CD4-positive, alpha-beta T cell treated with Interleukin-17A for 4 hours (primary cell): Measurements from ENCODE around the gene ARMH2.
"Not testable (repeated sequence)": the region's sequence is repeated elsewhere in the genome, so short reads cannot be mapped to it uniquely, and the experiment has no call there.

Experiments used
- DNase-seq: peaks from one replicate; pipeline ENCODE4 v3.0.0-alpha.2; 2020; ENCODE audit warnings: mixed read lengths

Gene ARMH2

DNA sequence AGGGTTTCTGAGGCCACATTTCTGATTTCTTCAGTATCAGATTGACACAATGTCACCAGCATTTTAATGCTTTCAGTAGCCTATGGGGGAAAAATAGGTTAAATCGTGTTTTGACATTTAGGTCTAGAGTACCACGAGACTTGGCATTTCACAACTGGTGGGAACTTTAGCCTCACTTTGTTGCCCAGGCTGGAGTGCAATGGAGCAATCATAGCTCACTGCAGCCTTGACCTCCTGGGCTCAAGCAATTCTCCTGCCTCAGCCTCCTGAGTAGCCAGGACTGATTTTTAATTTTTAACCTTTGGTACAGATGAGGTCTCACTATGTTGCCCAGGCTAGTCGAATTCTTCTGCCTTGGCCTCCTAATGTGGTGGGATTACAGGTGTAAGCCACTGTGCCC is 11.0 kb upstream of the ARMH2 start:
- no peak for DNase-seq

DNA sequence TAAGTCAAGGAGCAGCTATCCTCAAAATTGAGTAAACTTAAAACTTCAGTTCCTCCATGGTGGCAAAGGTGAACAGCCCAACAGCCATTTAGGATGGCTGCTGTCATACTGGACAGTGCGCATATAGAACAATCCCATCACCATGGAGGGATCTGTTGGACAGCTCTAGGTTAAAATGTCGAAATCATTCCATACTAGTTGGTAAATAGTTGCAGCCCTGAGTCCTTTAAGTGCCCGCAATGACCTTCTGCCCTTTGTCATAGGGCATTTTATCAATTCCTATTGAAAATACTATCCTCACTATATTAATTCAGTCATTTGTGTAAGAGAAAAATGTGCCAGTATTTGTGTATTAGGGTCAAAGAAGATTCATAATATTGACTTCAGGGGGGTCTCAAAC is 8.9 kb upstream of the ARMH2 start:
- no peak for DNase-seq

DNA sequence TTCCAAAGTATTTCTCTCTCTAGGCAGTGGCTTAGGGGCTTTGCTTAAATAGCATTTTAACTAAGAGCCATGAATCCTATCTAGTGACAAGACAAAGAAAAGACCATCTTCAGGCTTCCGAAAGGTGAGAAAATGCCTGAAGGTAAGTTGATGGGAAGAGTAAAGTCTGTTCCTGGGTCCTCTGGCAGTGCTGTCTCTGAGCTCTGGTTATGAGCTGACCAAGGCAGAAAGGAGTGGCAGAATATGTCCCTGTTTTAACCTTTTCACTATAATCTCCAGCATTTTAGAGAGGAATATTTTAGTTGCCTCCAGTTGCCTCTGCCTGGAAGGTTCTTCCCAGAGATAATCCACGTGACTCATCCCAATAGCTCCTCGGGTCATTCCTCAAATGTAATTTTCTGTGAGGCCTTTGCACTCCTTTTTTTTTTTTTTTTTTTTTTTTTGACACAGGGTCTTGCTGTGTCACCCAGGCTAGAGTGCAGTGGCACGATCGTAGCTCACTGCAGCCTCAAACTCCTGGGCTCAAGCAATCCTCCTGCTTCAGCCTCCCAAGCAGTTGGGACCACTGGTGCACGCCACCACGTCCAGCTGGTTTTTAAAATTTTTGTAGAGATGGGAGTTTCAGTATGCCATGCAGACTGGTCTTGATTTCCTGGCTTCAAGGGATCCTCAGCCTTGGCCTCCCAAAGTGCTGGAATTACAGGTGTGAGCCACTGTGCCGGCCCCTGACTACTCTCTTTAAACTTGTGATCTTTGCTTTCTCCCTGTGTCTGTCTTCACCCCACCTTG is 3.7 kb upstream of the ARMH2 start:
- DNase-seq: no peak

DNA sequence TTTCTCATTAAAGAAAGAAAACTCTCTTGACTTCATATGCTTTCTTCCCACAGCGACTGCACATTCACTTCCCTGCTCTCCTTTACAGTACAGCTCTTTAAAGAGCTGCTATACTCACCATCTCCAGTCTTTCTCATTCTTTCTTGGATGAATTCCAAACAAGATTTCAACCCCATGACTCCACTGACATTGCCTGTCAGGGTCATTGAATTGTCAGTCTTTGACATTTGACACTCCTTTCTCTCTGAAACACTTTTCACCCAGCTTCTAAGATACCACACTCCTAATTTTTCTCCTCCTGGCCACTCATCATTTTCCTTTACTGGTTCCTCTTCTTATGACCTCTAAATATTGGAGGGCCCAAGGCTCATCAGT is 811 bp upstream of the ARMH2 start:
- no peak for DNase-seq

DNA sequence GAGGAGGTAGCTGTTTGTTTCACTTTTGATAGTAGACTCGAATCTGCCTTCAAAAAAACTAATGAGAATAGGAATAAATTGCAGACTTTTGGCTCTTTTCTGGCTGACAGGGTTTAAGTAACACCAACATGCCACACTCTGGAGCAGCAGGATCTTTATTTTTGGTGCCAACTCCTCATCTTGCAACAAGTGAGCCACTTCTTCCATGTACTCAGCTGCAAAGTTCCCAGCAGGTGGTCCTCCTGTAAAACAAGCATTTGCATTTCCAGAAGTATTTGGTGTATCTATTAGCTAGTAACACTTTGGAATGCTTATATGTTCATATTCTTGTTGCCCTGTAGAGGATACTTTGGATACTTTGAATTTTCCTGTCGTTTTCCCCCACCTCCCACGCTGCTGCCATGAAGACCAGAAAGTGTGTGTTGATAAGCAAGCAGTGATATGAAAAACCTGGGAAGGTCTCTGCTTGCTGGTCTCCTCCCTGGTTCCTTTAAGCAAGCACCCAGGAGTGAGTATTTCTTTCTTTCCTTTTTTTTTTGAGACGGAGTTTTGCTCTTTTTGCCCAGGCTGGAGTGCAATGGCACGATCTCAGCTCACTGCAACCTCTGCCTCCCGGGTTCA is 1.0 kb downstream of the ARMH2 start:
- no peak for DNase-seq

DNA sequence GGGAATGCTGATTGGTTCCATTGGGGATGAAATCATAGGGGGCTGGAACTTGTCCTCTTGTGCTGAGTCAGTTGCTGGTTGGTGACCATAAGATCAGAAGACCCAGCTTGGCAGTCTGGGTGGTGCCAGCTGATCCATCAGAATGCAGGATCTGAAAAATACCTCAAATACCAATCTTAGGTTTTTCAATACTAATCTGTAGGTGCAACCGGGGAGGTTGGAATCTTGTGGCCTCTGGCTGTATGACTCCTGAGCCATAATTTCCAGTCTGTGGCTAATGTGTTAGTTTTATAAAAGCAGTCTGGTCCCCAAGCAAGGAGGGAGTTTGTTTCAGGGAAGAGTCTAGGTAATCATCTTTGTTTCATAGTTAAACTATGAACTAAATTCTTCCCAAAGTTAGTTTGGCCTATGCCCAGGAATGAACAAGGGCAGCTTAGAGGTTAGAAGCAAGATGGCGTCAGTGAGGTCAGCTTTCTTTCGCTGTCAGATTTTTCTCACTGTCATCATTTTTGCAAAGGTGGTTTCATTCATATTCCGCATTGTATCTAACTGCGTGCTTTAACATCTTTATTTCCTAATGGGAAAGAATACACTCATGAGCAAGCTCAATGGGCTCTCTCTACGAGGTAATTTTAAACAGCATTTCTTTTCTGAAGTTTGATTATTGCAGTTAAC is 2.0 kb downstream of the ARMH2 start:
- no peak for DNase-seq

DNA sequence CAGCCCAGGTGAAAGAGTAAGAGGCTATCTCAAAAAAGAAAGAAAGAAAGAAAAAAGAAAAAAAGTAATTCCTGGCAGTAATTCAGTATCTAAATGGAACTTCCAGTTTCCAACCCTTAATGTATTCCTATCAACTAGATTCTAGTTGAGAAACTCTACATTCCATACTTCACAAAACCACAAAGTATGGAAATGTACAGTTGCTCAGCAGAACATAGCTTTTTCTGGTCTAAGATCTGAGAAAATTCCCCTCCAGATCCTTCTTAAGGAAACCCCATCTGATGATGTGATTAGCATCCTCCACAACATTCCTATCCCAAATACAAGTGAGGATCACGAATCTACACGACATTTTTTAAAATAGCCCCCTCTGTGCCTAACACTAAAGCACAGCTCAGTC is 3.6 kb downstream of the ARMH2 start:
- DNase-seq: no peak

DNA sequence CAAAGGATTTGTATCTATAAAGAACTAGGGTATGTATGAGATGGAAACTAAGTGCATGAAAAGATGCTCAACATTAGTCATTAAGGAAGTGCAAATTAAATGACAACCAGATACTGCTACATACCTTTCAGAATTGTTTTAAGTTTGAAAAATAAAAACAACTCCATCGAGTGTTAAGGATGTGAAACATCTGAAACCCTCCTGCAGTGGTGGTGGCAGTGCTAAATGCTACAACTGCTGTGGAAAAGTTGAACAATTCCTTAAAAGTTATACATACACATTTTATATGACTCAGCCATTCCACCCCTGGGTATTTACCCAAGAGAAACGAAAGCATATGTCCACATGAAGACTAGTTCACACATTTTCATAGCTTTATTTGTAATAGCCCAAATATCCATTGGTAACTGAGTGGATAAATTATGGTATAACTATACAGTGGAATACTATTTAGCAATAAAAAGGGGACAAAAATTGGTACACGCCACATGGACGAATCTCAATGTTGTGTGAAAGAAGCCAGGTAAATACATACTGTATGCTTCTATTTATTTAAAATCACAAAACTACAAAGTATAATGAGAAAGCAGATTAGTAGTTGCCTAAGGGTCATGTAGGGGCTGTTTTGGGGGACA is 10.6 kb downstream of the ARMH2 start:
- no peak for DNase-seq

DNA sequence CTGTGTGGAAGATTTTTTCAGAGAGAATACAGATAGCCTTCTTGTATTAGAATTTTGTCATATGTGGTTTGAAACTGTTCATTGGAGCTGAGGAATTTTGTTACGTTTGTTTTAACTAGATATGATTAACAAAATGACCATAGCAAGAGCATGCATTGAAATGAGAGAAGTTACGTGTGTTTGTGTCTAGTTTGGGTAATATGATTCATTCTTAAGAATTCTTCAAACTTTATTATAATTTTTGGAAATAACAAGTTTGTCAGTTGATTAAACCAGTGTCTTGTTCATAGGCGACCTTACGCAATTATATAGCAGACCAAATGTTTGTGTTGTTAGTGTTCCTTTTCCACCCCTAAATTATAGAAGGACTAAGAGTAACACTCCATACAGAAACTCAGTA is 18.5 kb downstream of the ARMH2 start:
- DNase-seq: no peak

DNA sequence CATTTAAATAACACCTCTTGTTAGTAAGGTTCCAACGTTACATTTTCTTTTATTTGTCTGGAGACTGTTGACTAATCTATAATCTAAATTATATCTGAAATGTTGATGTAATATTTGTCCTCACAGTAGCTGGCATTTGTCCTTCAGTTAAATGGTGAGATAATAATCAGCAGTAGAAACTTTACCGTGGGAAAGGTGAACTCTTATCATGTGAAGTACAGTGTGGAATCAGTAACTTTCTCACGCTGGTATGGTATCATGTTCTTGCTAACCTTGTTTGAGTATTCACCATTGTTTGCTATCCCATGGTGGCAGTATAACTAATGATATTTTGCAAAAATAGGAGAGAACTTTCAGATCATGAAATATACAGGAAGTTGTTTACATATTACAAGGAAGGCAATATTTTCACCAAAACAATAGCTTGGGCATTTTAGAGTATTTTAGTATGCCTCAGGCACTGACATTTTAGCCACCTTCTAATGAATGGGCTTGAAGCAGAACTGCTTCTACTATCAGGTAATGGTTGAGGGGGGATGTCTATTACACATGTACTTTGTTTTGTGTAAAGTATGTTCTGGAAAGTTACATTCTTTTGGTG is 19.2 kb downstream of the ARMH2 start:
- no peak for DNase-seq

DNA sequence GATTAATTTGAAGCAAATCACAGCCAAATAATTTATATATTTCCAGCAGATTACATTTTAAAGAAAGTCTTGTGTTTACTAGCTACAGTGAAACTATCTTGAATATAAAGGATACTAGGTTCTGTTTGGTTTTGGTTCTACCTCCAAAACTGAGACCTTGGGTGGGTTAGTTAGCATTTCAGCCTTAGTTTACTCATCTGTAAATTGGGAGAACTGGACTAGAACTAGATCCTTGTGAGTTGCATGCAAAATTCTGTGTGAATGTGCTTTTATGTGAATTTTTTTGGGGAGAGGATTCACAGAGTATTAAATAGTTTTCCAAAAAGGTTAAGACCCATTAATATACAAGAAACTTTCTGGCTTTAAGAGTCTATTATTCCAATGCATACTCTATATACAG is 19.8 kb downstream of the ARMH2 start:
- no peak for DNase-seq

DNA sequence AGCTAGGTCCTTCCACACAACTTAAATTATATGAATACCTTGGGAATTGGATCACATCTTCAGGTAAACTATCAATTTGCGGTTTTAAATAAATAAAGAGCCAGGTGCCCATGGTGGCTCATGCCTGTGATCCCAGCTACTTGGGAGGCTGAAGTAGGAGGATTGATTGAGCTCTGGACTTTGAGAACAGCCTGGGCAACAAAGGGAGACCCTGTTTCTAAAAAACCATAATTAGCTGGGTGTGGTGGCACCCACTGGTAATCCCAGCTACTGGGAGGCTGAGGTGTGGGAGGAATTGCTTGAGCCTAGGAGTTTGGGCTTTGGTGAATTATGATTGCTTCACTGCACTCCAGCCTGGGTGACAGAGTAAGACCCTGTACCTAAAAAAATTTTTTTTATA is 20.6 kb downstream of the ARMH2 start:
- DNase-seq: no peak

DNA sequence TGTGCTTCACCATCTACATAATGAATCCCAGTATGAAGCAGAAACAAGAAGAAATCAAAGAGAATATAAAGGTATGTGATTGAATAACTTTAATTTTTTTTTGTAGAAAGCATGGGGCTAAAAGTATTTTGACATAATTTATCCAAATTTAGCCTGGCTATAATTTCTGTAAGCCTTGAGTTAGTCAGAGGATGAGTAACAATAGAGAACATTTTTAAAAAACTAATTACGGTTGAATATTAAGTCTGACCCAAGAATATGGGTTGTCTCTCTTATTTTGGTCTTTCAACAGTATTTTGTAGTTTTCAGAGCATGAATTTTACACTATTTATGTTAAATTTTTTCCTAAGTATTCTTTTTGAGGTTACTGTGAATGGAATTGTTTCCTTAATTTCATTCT is 21.5 kb downstream of the ARMH2 start:
- no peak for DNase-seq

DNA sequence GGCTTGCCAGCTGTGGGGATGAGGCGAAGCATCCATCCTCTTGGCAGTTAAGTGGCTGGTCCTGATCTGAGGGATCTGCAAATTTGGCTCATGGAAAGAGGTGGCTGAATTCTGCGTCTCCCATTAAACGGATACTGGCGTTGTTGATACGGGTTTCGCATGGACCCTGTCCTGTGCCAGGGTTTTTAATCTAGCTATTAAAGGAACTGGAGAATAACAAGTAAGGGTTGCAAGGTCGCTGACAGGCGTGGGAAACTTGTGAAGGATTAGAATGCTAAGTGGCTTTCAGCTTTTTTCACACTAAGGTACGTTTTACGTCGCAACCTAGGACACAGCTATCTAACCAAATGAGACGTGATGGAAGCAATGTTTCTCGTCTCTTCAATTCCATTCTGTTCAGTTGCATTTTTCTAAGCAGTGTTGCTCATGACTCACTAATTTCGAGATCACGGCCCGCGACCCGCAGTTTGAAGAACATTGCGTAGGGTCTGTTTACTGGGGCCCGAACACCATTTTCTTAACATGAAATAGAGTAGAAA is 23.1 kb downstream of the ARMH2 start:
- DNase-seq: peak; percentile 41

DNA sequence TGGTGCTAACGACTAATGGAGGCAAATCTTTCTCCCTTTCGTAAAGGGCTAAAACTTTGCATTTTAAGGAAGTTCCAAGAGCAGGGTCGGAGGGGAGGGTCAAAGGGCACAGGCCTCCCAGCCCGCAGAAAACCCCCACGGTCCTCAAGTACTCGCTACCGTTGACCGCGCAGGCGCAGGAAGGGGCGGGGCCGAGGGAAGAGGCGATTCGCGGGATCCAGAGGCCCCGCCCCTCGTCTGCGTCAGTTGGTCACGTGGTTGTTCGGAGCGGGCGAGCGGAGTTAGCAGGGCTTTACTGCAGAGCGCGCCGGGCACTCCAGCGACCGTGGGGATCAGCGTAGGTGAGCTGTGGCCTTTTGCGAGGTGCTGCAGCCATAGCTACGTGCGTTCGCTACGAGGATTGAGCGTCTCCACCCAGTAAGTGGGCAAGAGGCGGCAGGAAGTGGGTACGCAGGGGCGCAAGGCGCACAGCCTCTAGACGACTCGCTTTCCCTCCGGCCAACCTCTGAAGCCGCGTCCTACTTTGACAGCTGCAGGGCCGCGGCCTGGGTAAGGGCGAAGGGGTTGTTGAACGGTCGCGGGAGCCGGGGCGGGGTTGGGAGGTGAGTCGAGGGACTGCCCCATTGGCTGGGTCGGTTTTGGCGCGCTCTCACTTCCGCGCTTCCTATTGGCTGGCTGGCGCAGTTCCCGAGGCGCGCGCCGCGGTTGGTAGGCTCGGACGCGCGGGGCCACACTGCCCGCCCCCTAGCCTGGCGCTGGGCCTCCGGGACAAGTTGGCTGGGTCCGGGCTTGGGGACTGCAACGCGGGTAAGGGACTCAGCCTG is 23.8 kb downstream of the ARMH2 start, which contains the start of gene GMNN:
GMNN (plus strand) TSS at position 242 of the 824 bp plus-strand sequence. CDS start 2,310 bp downstream, outside the sequence.
- DNase-seq: peak; percentile 100

DNA sequence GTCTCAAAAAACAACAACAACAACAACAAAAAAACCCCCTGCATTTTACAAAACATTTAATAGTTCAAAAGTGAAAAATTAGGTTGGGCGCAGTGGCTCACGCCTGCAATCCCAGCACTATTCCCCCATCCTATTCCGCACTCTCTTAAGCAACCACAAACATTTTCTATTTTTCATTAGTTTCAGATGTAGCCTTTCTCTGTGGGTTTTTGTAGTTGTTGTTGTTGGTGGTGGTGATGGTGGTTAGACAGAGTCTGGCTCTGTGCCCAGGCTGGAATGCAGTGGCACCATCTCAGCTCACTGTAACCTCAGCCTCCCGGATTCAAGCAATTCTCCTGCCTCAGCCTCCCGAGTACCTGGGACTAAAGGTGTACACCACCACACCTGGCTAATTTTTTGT is 30.4 kb downstream of the ARMH2 start:
- DNase-seq: no peak

DNA sequence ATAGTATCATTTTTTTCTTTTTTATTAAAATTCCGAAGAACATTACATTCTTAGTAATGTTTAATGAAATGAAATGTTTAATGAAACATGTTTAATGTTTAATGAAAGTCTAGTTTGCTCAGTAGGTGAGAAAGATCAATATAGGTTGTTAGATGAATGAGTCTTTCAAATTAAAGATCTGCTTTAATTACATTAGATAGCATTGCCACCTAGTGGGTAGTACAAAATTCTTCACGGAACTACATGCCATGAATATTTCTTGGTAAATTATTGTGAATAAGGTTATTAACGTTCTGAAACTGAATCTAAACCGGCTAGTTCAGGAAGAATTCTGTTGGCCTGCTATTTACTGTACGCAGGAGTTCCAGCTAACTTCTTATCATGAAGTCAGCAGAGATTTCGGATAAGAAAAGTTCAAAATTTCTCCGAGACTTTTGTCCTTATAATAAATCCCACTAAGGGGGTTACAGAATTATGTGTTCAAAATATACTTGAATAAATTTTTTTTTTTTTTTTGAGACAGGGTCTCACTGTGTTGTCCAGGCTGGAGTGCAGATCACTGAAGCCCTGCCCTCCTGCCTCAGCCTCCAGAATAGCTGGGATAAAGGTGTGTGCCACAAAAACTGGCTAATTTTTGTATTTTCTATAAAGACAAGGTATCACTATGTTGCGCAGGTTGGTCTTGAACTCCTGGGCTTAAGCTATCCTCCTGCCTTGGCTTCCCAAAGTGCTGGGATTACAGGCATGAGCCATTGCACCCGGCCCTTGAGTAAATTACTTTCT is 31.8 kb downstream of the ARMH2 start:
- no peak for DNase-seq

DNA sequence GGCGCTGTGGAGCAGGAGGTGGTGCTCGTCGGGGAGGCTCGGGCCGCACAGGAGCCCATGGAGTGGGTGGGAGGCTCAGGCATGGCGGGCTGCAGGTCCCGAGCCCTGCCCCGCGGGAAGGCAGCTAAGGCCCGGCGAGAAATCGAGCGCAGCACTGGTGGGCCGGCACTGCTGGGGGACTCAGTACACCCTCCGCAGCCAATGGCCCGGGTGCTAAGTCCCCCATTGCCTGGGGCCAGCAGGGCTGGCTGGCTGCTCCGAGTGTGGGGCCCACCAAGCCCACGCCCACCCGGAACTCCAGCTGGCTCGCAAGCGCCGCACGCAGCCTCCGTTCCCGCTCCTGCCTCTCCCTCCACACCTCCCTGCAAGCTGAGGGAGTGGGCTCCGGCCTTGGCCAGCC is 32.7 kb downstream of the ARMH2 start:
- DNase-seq: not testable (repeated sequence)

DNA sequence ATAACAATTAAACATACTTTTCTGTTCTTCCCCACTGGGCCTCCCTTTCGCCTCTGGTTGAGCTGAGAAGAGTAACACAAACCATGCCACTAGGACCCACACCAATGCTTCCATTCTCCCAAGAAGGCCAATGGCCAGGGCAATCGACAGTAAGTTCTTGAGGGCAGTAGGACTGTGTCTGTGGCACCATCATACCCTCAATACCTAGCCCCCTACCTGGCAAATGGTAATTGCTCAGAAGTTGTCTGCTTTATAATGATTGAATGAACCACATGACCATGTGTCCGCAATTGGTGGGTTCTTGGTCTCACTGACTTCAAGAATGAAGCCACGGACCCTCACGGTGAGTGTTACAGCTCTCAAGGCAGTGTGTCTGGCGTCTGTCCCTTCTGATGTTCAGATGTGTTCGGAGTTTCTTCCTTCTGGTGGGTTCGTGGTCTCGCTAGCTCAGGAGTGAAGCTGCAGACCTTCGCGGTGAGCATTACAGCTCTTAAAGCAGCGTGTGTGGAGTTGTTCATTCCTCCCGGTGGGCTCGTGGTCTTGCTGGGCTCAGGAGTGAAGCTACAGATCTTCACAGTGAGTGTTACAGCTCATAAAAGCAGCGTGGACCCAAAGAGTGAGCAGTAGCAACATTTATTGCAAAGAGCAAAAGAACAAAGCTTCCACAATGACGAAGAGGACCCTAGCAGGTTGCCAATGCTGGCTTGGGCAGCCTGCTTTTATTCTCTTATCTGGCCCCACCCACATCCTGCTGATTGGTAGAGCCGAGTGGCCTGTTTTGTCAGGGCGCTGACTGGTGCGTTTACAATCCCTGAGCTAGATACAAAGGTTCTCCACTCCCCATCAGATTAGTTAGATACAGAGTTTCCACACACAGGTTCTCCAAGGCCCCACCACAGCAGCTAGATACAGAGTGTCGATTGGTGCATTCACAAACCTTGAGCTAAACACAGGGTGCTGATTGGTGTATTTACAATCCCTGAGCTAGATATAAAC is 33.6 kb downstream of the ARMH2 start:
- DNase-seq: not testable (repeated sequence)

DNA sequence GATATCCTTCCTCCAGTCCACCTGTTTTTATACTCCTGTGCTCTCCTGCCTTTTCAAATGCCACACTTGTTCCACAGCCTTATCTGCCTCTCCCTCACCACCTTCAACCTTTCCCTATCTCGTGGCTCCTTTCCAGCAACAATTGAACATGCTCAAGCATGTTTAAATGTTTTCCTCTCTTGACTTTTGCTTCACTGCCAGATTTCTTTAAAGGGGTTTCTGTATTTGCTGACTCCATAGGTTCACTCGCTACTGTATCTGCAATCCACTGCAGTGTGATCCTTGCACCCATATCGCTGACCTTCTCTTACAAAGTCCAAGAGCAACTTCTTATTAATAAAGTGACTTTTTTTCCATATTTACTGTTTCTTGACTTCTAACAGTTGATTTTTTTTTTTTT is 35.1 kb downstream of the ARMH2 start:
- DNase-seq: no peak
